GM04503 (cell line): Measurements from ENCODE around the gene CEP68.
"Not testable (repeated sequence)": the region's sequence is repeated elsewhere in the genome, so short reads cannot be mapped to it uniquely, and the experiment has no call there.

ENCODE experiments used
- DNase-seq: peaks from one replicate; pipeline ENCODE4 v3.0.0-alpha.2; 2012; ENCODE audit warnings: low read depth

Gene CEP68

DNA sequence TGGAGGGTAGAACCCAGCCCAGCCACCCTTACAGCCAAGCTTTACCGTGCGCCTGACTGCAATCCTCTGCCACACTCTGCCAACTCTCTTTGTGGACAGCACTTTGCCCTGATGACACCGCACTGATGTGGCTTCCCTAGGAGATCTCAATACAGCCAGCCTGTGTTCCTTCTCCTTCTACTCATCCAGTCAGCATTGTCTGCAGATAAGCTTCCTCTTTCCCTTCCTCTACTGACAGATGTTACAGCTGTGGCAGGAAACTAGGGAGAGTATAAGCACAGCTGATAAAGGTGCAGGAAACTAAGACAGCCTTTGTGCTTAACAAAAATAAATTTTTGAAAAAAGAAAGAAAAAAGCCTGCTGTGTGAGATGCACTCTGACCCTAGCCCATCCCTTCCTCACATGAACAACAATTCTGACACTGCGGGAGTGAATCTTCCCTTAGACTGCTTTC lies 25.0 kb downstream of the CEP68 start:
- no peak for DNase-seq

DNA sequence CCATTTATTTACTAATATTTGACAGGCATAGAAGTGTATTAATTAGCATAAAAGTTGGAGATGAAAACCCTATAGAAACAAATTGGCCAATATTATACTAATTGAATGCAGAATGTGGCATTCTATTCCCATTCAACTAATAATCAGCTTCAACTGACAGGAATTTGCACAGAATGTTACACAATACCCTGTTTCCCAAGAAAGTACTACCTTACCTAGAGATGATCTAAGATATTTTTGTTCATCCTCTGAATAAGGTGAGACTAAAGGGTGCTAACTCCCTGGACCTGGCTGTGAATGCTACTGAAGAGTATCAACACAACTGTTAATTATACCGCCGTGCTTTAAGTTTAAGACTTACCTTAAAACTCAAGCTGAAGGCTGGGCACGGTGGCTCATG lies 28.9 kb downstream of the CEP68 start:
- no peak for DNase-seq

DNA sequence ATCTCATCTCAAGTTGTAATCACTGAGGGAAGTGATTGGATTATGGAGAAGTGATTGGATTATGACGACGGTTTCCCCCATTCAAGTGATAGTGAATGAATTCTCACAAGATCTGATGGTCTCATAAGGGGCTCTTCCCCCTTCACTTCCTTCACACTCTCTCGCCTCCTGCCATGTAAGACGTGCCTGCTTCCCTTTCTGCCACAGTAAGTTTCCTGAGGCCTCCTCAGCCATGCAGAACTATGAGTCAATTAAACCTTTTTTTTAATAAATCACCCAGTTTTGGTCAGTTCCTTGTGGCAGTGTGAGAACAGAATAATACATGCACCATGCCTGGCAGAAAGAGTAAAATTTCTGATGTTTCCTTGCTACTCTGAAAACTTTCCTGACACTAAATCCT lies 36.6 kb downstream of the CEP68 start:
- DNase-seq = no peak

DNA sequence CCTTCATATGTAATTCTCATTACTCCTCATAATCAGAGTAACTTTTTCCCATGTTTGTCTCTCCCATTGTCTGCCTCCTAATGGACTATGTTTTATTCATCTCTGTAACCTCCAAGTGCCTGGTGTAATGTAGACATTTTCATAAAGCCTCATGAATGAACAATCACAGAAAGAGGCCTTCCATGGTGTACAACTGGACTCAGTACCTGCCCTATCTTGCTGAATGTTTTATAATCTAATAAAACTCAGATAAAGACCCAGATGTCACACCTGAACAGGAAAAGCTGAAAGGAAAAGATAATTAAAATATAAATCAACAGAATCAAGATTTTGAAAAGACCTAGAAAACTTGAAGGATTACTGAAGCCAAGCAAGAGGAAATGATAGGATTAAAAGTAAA lies 37.0 kb downstream of the CEP68 start:
- no peak for DNase-seq

DNA sequence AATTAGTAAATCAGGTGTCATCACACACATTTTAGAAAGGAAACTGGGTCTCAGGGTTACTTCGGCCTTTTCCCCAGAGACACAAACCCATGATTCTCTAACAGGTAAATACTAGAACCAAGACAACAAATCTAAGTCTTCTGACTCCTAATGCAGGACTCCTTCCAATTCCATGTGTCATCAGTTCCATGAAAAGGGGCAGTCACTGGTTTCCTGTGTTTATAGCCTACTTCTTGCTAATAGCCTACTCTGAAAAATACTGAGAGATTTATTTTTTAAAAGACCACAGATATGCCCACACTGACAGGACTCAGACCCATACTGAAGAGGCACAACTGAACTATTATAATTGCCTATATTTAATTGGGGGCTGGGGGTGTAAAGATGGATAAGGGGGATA lies 40.7 kb downstream of the CEP68 start:
- DNase-seq = no peak

DNA sequence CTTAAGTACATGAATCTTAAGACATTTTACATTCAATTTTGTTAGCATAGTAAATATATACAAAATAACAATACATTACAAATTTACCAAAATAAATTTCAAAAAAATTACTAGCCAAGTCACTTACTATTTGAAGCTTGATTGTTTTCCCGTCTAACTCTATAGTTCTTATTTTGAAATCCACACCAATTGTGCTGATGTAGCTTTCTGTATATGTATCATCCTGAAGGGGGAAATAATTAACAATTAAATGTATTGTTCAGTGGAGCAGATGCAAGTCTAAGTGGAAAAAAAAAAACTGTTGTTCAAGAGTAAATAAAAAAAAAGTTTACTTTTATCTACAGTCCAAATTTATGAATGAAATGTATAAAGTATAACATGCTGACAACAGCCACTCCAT lies 41.6 kb downstream of the CEP68 start:
- DNase-seq = no peak

DNA sequence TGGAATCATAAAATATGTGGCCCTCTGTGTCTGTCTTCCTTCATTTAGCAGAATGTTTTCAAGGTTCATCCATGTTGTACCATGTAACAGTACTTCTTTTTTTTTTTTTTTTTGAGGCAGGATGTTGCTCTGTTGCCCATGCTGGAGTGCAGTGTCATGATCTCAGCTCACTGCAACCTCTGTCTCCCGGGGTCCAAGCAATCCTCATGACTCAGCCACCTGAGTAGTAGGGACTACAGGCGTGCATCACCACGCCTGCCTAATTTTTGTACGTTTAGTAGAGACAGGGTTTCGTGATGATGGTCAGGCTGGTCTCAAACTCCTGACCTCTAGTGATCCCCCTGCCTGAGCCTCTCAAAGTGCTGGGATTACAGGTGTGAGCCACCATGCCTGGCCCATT lies 42.5 kb downstream of the CEP68 start:
- DNase-seq = no peak

DNA sequence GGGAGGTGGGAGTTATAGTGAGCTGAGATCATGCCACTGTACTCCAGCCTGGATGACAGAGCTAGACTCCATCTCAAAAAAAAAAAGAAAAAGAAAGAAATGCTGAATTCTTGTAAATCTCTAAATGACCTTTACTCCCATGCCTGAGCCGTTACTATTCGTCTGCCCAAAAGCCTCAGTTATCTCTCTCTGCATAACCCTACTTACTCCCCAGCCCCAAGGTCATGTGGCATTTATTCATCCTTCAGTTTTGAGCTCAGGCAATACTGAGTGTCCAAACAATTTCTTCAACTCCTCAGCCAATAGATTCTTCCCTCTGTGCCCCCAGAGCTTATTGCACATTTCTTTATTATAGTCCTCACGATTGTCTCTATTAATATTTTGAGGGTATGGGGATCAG lies 44.9 kb downstream of the CEP68 start:
- DNase-seq = no peak

DNA sequence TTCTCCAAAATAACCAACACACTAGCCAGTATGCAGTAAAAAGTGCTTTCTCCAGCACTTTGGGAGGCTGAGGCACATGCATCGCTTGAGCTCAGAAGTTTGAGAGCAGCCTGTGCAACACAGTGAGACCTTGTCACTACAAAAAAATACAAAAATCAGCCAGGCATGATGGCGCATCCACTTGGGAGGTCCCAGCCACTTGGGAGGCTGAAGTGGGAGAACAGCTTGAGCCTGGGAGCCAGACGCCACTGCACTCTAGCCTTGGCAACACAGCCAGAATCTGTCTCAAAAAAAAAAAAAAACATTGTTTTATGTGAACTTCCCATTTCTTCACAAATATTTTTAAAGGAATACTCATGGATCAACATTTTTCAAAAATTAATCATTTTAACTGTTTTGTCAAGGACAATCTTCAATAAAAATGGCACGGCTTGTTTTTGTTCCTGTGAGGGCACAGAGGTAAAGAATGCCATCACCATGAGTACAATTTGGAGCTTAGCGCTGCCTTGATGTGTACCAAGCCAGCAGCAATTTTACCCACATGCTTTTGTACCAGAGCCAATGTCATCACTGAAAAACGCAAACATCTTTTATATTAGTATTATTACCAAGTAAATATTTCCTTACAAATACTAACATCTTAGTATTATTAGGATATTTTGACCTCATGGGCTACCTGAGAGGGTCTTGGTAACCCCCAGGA lies 46.9 kb downstream of the CEP68 start:
- DNase-seq = no peak

DNA sequence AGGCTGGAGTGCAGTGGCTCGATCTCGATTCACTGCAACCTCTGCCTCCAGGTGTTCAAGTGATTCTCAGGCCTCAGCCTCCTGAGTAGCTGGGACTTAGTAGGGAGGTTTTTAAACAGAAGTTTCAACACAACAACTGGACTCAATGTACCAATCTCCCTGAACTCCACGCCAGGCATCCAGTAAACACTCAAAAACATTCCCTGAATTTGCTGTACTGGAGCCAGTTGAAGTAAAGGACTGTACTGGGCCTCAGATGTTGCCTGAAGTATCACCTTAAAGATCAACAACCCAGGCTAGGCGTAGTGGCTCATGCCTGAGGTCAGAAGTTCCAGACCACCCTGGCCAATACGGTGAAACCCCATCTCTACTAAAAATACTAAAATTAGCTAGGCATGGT lies 51.3 kb downstream of the CEP68 start:
- no peak for DNase-seq

DNA sequence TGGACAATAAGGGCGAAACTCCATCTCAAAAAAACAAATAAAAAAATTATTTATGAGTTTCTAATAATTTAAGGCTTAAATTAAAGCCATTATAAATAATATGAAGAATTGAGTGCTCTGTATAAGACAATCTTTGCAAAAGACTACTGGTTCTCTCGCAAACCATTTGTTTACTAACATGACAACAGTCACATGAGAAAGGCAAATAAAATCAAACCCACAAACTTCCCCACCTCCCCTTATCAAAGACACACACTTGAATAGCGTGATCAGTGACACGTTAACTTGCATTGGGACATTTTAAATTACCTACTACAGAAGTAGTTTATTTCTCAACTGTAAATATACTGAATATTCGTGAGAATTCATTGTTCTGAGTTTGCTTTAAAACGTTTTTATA lies 52.6 kb downstream of the CEP68 start:
- DNase-seq = no peak

DNA sequence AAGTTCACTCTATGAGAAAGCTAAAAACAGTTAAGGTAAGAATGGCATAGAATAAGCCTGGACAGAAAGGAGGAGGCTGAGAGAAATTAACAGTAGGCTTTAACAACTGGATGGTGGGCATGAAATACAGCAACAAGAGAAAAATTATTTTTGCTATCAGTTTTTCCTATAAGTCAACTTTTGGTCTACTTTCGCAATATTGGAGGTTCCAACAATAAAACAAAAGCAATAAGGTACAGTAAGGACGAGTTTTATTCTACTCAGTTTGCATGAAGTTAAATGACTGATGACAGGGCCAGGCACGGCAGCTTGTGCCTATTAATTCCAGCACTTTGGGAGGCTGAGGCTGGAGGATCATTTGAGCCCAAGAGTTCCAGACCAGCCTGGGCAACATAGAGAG lies 56.4 kb downstream of the CEP68 start:
- DNase-seq = no peak

DNA sequence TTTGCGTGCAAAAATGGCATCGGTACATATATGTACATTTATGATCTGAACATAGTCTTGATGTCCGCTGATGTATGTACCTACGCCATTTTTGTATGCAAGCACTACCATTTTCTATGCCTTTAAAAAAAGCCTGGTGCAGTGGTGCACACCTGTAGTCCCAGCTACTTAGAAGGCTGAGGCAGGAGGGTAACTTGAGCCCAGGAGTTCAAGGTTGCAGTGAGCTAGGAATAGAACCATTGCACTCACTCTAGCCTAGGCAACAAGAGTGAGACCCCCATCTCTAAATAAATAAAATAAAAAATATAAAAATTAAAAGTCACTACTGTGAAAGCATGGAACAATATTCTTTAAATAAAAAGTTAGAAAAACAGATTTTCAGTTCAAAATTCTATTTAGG lies 57.0 kb downstream of the CEP68 start:
- no peak for DNase-seq

DNA sequence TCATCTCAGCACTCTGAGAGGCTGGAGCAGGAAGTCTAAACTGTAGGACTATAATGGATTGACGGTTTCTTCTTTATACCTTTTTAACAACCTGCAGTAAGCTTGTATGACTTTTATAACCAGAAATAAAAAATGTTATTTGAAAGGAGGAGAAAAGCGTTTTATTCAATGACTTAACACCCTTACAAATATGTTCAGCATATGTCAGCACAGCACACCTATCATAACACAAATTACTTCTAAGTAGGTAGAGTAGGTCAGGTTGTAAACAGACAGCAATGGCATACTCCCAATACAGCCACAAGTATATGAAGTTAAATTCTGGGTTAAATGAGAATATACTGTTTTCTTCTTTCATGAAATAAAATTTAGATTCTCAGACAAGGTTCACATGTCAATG lies 57.6 kb downstream of the CEP68 start:
- no peak for DNase-seq

DNA sequence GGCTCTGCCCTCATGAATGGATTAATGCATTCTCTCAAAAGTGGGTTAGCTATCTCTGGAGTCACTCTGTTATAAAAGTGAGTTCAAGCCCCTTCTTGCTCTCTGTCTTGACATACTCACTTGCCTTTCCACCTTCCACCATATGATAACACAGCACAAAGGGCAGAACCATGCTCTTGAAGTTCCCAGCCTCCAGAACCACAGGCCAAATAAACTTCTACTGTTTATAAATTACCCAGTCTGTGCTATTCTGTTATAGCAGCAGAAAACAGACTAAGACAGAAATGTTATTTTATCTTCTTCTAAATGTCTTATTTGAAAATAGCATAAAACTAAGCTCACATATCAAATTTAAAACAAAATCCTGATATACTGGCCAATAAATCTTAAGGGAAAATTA lies 58.7 kb downstream of the CEP68 start:
- DNase-seq = no peak

DNA sequence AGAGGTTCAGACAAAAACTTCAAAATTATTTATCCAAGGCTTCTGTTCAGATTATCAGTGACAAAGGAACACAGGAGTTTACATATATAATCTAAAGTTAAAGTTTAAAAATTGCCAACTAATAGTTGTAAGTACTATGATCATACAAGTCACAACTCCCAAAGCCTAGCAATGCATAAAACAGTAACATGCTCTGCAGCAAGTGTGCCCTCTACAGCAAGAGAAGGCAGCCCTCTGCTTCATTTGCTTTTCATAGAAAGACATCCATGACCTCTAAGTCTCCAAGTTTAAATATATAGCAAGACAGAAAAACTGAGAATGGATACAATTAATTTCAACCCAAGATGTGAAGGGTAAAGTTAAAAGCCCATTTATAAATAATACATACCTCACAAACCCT lies 60.4 kb downstream of the CEP68 start:
- no peak for DNase-seq

DNA sequence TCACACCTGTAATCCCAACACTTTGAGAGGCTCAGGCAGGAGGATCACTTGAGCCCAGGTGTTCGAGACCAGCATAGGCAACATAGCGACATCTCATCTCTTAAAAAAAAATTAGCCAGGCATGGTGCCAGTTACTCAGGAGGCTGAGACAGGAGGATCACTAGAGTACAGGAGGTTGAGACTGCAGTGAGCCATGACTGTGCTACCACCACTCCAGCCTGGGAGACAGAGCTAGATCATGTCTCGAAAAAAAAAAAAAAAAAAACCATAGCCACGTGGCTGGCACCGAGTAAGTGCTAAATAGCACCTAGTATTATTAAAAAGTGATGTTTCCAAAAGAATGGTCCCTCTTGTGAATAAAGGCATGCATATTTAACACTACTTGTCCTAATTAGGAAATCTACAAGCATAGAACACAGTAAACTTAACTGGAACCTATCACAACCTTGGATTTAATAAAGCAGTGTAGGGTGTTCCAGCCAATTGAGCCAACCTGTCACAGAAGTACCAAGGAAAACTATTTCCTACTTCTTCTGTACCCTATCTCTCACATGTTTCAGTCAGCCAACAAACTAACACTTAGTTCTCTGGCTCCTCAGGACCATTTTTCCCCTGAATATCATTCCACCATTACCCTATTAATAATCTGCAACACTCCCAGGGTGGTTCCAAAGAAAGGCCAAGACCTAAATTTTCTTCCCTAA lies 64.9 kb downstream of the CEP68 start:
- no peak for DNase-seq

DNA sequence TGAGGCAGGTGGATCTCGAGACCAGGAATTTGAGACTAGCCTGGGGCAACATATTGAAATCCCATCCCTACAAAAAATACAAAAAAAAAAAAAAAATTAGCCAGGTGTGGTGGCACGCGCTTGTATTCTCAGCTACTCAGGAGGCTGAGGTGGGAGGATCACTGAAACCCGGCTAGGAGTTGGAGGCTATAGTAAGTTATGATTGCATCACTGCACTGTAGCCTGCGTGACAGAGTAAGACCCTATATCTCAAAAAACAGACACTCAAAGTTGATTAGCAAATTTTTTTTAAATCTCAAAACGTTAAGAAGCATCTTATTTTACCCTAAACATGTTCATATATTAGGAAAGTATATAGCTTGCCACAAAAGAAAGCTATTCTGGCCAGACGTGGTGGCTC lies 66.1 kb downstream of the CEP68 start:
- no peak for DNase-seq

DNA sequence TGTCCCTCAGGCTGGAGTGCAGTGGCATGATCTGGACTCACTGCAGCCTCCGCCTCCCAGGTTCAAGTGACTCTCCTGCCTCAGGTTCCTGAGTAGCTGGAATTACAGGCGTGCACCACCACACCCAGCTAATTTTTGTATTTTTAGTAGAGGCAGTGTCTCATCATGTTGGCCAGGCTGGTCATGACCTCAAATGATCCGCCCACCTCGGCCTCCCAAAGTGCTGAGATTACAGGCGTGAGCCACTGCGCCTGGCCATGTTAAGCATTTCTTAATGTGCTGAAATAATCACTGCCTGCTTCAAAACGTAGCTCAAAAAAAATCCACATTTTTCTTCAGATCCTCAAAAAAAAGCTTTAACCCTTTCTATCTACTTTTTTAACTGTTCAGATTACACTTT lies 69.2 kb downstream of the CEP68 start:
- DNase-seq = not testable (repeated sequence)

DNA sequence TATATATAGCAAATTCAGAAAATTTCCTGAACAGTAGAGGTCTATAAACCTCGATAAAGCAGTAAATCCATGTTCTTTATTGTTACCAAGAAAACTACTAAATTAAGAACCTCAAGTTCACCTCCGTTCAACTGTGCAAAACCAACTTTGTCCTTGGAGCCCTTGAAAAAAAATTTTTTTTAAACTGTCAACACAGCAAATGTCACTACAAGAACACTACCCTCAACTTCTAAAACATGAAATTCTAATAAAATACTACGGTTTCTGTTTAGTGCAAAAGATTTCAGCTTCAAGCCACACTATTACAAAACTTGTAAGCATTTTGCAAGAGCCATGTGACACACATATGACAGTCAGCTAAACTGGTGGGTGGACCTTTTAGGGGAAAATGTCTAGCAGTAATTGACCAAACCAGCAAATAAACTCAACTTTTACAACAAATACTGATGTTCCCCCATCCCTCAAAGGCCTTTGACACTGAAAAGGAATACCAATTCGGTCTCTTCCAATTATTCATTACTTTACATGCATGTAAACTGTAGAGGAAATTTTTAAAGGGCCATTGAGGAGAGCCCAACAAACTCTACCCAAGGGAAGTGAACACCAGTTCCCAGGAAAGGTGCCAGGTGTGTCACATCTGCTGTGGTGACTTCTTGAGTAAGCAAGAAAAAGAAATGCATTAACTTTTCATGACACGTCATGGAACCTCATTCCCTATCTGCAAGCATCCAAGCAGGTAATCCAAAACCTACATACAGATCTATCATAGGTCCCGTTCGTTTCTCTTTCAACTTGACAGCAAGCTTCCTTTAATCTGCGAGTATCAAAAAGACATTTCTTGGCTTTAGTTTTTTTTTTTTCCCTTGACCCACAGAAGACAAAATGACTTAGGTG lies 72.3 kb downstream of the CEP68 start:
- peak; percentile 30 for DNase-seq

DNA sequence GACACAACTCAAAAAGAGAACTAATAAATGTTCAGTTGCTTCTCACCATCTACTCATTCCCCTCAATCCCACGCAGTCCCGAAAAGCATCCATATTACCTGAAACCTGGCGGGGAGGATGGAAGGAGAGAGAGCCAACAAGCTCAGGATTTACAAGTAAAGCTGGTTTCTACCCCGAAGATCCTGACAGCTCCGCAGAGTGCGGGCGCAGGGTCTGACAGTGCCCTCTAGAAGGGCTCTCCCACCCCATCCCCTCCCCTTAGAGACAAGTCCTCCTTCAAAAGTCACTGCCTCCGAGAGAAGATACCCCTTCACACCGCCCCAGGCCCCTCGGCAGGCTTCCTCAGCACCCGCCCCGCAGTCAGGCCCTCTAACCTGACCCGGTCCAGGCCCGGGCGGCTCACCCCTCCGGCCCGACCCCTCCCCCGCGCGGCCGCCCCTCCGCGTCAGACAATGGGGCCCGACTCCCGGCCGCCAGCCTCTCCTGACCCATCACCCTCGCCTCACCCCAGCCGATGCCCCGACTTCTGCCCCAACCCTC lies 73.1 kb downstream of the CEP68 start:
- DNase-seq = no peak

DNA sequence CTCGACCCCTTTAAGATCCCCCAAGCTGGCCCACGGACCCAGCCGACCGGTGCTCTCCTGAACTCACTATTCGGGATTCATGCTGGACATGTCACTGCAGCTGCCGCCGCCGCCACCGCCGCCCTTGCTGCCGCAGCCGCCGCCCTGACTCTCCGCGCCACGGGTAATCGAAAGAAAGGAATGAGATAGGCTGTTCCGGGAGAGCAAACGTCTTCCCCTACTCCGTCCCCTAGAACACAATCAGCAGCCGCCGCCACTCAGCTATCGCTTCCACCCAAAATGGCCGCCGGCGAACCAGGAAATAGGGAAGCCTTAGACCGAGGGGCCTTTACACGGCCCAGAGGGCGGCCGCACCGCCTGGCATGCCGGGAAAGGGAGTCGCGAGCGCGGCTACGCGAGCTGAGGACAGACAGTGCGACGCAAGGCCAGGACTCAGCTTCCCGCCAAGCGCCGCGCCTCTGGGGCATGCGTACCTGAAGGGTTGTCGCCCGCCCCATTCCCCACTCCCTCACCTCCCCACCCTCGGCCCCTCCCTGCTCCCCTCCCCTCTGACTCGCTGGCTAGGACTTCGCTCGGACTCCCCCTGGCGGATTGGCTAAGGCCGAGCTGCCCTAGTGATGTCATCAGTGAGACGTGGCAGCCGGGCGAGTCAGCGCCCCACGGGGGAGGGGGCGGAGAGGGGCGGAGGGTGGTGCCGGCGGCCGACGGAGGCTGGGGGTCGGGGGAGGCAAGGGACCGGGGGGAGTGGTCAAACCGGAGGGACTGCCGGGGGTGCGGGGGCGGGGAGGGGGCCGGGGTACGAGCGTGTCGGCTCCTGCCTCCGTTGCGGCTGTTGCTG lies 73.8 kb downstream of the CEP68 start, which contains the start of gene RAB1A:
Gene RAB1A, minus strand, starts transcription at position 281 of the 838 bp plus-strand sequence. Its CDS starts 191 bp downstream, at position 90.
- DNase-seq = peak; percentile 92
